Type B pancreatic cell (in vitro differentiated cells): ENCODE results near the gene LAPTM5. TPM values are rescaled to one million over a fixed set of nuclear protein-coding genes. Genes with fewer than 3 reads are reported as not detected.
A peak's percentile ranks its signal among the peaks of the same experiment; 100 is the strongest.

Experiments used
- DNase-seq: peaks from one replicate; pipeline ENCODE4 v3.0.0; 2021; ENCODE audit warnings: mixed read lengths; ENCODE audit not compliant: unreplicated experiment; ENCODE audit errors: extremely low spot score
- H3K27ac Mint-ChIP-seq: 2 replicates; pipeline ENCODE4 v1.8.0; 2021; ENCODE audit warnings: mild to moderate bottlenecking, mixed read lengths
- H3K27me3 Mint-ChIP-seq: 2 replicates; pipeline ENCODE4 v1.8.0; 2021; ENCODE audit warnings: mixed read lengths
- H3K36me3 Mint-ChIP-seq: 2 replicates; pipeline ENCODE4 v1.8.0; 2021; ENCODE audit warnings: mixed read lengths
- H3K4me1 Mint-ChIP-seq: one replicate; pipeline ENCODE4 v1.8.0; 2021; ENCODE audit warnings: mixed read lengths; ENCODE audit not compliant: unreplicated experiment
- H3K4me3 Mint-ChIP-seq: 2 replicates; pipeline ENCODE4 v1.8.0; 2021; ENCODE audit warnings: mild to moderate bottlenecking, mixed read lengths
- H3K9me3 Mint-ChIP-seq: 2 replicates; pipeline ENCODE4 v1.8.0; 2021; ENCODE audit warnings: mixed read lengths
- total RNA-seq: library from RNA; stranded (reverse); gene quantifications from 2 replicates; pipeline ENCODE4 v1.2.1, GENCODE V29; 2021; ENCODE audit warnings: low replicate concordance
- TF ChIP-seq, protein P1 (sequence below): fragments of 200-600 bp; sonication (generic); conservative IDR thresholded peaks from 2 replicates; pipeline ENCODE4 v1.5.0; 2021; ENCODE audit warnings: antibody characterized with exemption, mild to moderate bottlenecking

LAPTM5 gene
- total RNA-seq, 1 donor from 2014 or later, result 0.24 TPM

DNA sequence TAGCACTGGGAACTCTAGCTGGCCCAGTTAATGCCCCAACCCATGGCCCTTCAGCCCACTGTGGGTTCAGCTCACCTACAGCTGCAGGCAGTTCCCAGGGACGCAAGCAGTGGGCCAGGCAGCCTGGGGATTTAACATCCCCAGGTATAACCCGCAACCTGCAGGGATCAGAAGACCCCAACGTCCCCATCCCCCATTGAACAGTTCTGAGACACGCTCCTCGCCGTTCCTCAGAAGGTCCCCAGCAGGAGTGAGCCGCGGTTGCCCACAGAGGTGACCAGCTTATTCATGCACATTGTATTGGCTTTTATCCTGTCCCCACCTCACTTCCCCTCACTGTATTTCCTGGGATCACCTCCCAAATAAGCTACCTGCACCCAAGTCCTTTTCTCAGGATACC is 29.2 kb downstream of the LAPTM5 start:
- Mint-ChIP-seq H3K4me3 (no peak overlapping the region), H3K9me3 (no peaks in the 10 kb centered on the region), H3K4me1 (peaks cover 7% of the 10 kb centered on the region), H3K27ac (no peak overlapping the region), H3K36me3 (no peaks in the 10 kb centered on the region), H3K27me3 (peaks cover 3% of the 10 kb centered on the region)
- TF ChIP-seq, protein P1, sequence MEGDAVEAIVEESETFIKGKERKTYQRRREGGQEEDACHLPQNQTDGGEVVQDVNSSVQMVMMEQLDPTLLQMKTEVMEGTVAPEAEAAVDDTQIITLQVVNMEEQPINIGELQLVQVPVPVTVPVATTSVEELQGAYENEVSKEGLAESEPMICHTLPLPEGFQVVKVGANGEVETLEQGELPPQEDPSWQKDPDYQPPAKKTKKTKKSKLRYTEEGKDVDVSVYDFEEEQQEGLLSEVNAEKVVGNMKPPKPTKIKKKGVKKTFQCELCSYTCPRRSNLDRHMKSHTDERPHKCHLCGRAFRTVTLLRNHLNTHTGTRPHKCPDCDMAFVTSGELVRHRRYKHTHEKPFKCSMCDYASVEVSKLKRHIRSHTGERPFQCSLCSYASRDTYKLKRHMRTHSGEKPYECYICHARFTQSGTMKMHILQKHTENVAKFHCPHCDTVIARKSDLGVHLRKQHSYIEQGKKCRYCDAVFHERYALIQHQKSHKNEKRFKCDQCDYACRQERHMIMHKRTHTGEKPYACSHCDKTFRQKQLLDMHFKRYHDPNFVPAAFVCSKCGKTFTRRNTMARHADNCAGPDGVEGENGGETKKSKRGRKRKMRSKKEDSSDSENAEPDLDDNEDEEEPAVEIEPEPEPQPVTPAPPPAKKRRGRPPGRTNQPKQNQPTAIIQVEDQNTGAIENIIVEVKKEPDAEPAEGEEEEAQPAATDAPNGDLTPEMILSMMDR, result no peak
- no peak for DNase-seq

DNA sequence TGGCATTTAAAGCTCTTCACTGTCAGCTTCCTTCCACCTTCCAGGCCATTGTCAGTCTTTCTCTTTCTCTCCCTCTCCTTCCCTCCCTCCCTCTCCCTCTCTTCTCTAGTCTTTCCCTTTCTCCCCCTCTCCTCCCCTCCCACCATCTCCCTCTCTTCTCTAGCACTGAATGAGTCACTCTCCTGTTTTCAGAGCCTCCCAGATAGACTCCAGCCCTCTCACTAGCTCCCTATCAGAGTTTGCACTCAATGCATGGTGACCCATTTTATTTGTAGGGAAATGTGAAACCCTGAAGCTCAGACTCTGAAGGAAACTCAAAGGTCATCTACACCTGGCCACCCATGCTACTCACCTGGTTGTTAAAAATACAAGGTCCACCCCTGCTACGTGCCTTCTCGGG is 29.8 kb downstream of the LAPTM5 start:
- H3K4me3 Mint-ChIP-seq, result no peak overlapping the region
- DNase-seq, result no peak
- TF ChIP-seq, protein P1, result no peak
- peaks cover 3% of the 10 kb centered on the region for H3K27me3 Mint-ChIP-seq
- no peaks in the 10 kb centered on the region for H3K36me3 Mint-ChIP-seq
- H3K27ac Mint-ChIP-seq, result no peak overlapping the region
- peaks cover 7% of the 10 kb centered on the region for H3K4me1 Mint-ChIP-seq
- no peaks in the 10 kb centered on the region for H3K9me3 Mint-ChIP-seq

DNA sequence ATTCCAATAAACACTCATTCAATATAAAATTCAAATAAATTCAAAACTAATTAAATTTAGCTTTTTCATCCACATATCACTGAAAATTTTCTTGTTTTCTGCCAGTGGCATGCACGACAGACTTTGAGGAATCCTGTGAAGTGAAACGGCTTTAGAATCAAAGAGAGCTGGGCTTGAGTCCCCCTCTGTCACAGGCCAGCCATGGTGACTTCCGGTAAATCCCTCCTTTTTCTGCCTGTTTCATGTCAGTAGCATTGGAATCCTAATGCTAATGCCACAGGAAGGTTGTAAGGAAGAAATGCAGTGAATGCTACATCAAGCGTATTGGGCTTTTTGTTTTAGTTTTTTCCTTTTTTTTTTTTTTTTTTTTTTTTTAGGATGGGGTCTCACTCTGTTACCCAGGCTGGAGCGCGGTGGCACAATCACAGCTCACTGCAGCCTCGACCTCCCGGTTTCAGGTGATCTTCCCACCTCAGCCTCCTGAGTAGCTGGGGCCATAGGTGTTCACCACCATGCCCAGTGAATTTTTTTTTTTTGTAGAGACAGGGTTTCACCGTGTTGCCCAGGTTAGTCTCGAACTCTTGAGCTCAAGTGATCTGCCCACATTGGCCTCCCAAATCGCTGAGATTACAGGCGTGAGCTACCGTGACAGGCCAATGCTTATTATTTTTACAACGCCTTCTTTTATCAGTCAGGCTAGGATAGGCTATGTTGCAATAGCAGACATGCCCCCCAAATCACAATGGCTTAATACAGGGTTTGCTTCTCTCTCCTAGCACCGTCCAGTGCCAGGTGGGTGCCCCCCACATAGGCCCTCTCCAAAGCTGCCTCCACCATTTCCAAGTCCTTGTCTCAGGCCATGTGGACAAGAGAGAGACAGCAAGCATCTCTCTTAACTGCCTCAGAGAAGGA is 30.5 kb downstream of the LAPTM5 start:
- Mint-ChIP-seq H3K27ac (peak overlapping the region; percentile 55), H3K4me1 (peaks cover 7% of the 10 kb centered on the region), H3K9me3 (no peaks in the 10 kb centered on the region), H3K4me3 (no peak overlapping the region), H3K27me3 (peaks cover 3% of the 10 kb centered on the region), H3K36me3 (no peaks in the 10 kb centered on the region)
- TF ChIP-seq, protein P1, result no peak
- no peak for DNase-seq

DNA sequence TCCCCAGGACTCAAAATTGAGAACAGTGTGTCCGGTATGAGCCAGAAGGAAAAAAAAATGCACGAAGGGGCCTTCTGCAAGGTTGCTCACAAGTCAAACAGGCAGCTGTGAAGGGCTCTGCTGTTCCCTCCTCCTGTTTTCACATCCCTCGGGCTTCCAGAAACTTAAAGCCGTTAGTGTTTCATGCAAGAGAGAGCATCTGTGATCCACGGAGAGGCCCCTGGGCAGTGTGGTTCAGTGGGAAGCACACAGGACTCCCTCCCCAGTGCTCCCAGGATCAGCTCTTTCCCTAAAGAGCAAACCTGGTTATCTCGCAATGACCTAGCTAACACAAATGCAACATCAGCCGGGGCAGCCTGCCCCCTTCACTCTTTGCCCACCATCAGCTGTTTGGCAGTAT is 31.3 kb downstream of the LAPTM5 start:
- TF ChIP-seq, protein P1, result no peak
- Mint-ChIP-seq H3K36me3 (no peaks in the 10 kb centered on the region), H3K4me3 (no peak overlapping the region), H3K27ac (no peak overlapping the region), H3K9me3 (no peaks in the 10 kb centered on the region), H3K4me1 (peaks cover 7% of the 10 kb centered on the region), H3K27me3 (no peaks in the 10 kb centered on the region)
- DNase-seq, result no peak

DNA sequence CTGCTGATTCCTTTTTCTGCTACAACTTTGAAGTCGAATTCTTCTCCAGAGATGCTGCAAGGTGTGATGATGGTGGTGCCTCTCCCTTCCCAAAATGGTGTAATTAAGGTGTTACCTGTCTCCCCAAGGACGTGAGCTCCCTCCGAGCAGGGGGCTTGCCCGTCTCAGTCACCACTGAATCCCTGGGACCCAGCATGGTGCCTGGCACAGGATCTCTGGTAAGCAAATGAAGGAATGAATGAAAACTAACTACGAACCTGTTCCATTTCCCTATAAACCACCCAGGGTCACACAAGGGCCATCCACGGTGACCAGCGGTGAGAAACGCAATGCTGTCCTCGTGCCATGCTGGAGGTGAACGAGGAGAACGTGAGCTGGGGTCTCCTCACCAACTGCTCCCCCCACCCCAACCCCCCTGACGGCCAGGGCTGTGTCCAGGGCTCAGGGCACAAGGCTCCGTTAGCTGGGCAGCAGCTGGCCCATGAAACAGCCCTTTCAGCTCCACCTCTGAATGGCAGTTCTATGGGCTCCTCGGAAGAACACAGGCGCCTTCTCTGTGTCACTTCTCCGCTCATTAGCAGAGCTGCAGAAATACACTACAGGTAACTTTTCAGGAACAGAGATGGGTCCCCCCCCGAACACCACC is 32.0 kb downstream of the LAPTM5 start:
- no peaks in the 10 kb centered on the region for H3K36me3 Mint-ChIP-seq
- H3K4me1 Mint-ChIP-seq, result peaks cover 7% of the 10 kb centered on the region
- no peak overlapping the region for H3K4me3 Mint-ChIP-seq
- TF ChIP-seq, protein P1, result no peak
- no peak overlapping the region for H3K27ac Mint-ChIP-seq
- no peaks in the 10 kb centered on the region for H3K9me3 Mint-ChIP-seq
- no peaks in the 10 kb centered on the region for H3K27me3 Mint-ChIP-seq
- DNase-seq, result no peak
